SK-N-SH (cell line): ENCODE measurements around the gene RAP2A.

Experiments used
- CTCF ChIP-seq: fragments of 200-600 bp; sonication (generic); IDR thresholded peaks from 2 replicates; pipeline ENCODE4 v1.6.1; 2017; ENCODE audit warnings: antibody characterized with exemption, mild to moderate bottlenecking, moderate library complexity
- ELF1 ChIP-seq: IDR thresholded peaks from 2 replicates; pipeline ENCODE4 v1.4.0; 2012
- EP300 ChIP-seq, 2 experiments: IDR thresholded peaks; 2 replicates each; pipeline versions ENCODE4 v1.4.0 to v1.6.1; 2012; ENCODE audit warnings: borderline replicate concordance in 1 of 2, low read depth in 1 of 2, low read length in 1 of 2
- EZH2phosphoT487 ChIP-seq: fragments of 200-600 bp; sonication (generic); IDR thresholded peaks from 2 replicates; pipeline ENCODE4 v1.6.1; 2017; ENCODE audit warnings: low read depth, mixed run types, mild to moderate bottlenecking, antibody characterized with exemption, moderate library complexity, borderline replicate concordance
- GABPA ChIP-seq: IDR thresholded peaks from 2 replicates; pipeline ENCODE4 v1.4.0; 2012; ENCODE audit warnings: low read depth, mild to moderate bottlenecking
- MAX ChIP-seq: IDR thresholded peaks from 2 replicates; pipeline ENCODE4 v1.4.0; 2012; ENCODE audit warnings: low read depth
- NRF1 ChIP-seq: IDR thresholded peaks from 2 replicates; pipeline ENCODE4 v1.6.1; 2012; ENCODE audit warnings: low read depth, mild to moderate bottlenecking, low read length
- PBX3 ChIP-seq: IDR thresholded peaks from 2 replicates; pipeline ENCODE4; 2012
- POLR2AphosphoS5 ChIP-seq: IDR thresholded peaks from 2 replicates; pipeline ENCODE4 v1.6.1; 2012; ENCODE audit warnings: low read depth, low read length
- RCOR1 ChIP-seq: fragments of 150-350 bp; IDR thresholded peaks from 2 replicates; pipeline ENCODE4 v1.6.1; 2017; ENCODE audit warnings: antibody characterized with exemption, low read length
- REST ChIP-seq: IDR thresholded peaks from 2 replicates; pipeline ENCODE4 v1.6.1; 2012; ENCODE audit warnings: mild to moderate bottlenecking, low read depth, low read length, moderate library complexity
- USF2 ChIP-seq: fragments of 150-350 bp; IDR thresholded peaks from 2 replicates; pipeline ENCODE4 v1.6.1; 2017; ENCODE audit warnings: antibody characterized with exemption, low read length, low read depth, borderline replicate concordance
- YY1 ChIP-seq: IDR thresholded peaks from 2 replicates; pipeline ENCODE4 v1.4.0; 2012; ENCODE audit warnings: low read depth, mild to moderate bottlenecking
- ZBTB33 ChIP-seq: IDR thresholded peaks from 2 replicates; pipeline ENCODE4 v1.4.0; 2012; ENCODE audit warnings: low read depth, borderline replicate concordance

- TF ChIP-seq ELF1 (peak; percentile 77), EP300 (IDR thresholded peaks at IDR 0.05; ENCODE audit: borderline replicate concordance in 1 of 2, low read depth in 1 of 2, low read length in 1 of 2) (peak; percentile 74 to 97; a peak in 3 of 4 replicates), GABPA (peak; percentile 59; the same call in 1 of the 2 replicates), REST (no peak), CTCF (no peak), EZH2phosphoT487 (no peak), RCOR1 (peak; percentile 2; the same call in 1 of the 2 replicates), PBX3 (peak; percentile 64), USF2 (peak; percentile 89), POLR2AphosphoS5 (no peak; the same call in 1 of the 2 replicates), ZBTB33 (no peak), YY1 (0 out of 2 replicates have a peak, but pooled peaks have one; percentile 45), MAX (peak; percentile 71), NRF1 (peak; percentile 46)
Observed at GRCh38 chr13:97432917-97433726, 847 bp upstream of the RAP2A start.
